Kidney epithelial cell (primary cell): Measurements from ENCODE around the gene IFI44L. TPM values are rescaled to one million over a fixed set of nuclear protein-coding genes. Genes with fewer than 3 reads are reported as not detected.

Experiments
- DNase-seq: peaks from one replicate; pipeline ENCODE4 v3.0.0-alpha.2; 2010; ENCODE audit warnings: low read depth
- H3K27me3 ChIP-seq: 2 replicates; pipeline ENCODE4 v1.6.0; 2011; ENCODE audit warnings: low read length; ENCODE audit not compliant: control insufficient read depth, insufficient read depth
- H3K36me3 ChIP-seq: 2 replicates; pipeline ENCODE4 v1.5.1; 2011; ENCODE audit warnings: low read length; ENCODE audit not compliant: control insufficient read depth, insufficient read depth
- H3K4me3 ChIP-seq: 2 replicates; pipeline ENCODE4 v1.5.1; 2011; ENCODE audit warnings: low read depth, mild to moderate bottlenecking, control low read depth, low read length
- total RNA-seq: library from RNA; depleted of rRNA; stranded (reverse); fragments of >200 nt; gene quantifications from 2 replicates; pipeline ENCODE4 v1.2.3, GENCODE V29; 2015
- TF ChIP-seq, protein P1 (sequence below): IDR thresholded peaks from 2 replicates; pipeline ENCODE4 v1.5.1; 2011; ENCODE audit warnings: mild to moderate bottlenecking, moderate library complexity, low read length, control low read depth, inconsistent platforms; ENCODE audit not compliant: insufficient read depth, poor library complexity, severe bottlenecking

Gene IFI44L
- total RNA-seq, 1 donor from 2014 or later, result 15.2 TPM

DNA sequence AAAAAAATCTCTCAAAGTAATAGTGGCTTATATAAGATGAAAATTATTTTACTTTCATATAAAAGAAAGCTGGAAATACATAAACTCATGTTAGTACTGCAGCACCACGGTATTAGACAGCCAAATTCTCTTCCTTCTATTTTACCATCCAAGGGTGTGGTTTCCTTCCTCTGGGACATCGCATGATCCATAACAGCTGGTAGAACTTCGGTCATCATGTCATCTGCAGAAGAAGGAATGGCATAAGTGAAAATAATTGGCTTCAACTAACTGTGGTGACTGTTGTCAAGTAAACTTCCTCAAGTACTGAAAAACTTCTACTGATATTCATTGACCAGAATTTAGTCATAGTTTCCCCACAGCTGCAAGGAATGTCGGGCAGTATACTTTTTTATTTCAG is 28.3 kb upstream of the IFI44L start:
- H3K36me3 ChIP-seq, result no peaks in the 10 kb centered on the region
- no peak for DNase-seq
- TF ChIP-seq, protein P1, sequence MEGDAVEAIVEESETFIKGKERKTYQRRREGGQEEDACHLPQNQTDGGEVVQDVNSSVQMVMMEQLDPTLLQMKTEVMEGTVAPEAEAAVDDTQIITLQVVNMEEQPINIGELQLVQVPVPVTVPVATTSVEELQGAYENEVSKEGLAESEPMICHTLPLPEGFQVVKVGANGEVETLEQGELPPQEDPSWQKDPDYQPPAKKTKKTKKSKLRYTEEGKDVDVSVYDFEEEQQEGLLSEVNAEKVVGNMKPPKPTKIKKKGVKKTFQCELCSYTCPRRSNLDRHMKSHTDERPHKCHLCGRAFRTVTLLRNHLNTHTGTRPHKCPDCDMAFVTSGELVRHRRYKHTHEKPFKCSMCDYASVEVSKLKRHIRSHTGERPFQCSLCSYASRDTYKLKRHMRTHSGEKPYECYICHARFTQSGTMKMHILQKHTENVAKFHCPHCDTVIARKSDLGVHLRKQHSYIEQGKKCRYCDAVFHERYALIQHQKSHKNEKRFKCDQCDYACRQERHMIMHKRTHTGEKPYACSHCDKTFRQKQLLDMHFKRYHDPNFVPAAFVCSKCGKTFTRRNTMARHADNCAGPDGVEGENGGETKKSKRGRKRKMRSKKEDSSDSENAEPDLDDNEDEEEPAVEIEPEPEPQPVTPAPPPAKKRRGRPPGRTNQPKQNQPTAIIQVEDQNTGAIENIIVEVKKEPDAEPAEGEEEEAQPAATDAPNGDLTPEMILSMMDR, result no peak
- no peaks in the 10 kb centered on the region for H3K27me3 ChIP-seq
- H3K4me3 ChIP-seq, result no peak overlapping the region

DNA sequence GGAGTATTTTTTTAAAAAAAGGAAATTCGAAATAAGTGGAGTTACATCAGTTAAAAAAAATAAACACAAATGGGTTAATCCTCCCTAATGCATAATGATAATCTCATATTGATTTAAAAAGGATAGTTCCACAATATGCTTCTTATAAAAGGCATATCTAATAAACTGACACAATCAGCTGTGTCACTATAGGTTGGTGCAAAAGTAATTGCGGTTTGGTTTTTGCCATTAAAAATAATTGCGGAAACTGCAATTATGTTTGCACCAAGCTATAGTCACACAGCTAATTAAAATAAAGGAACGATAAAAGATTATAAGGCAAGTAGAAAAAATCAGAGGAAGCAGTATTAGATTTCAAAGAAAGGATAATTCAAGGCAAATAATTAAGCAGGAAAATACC is 21.0 kb upstream of the IFI44L start:
- no peak for DNase-seq
- TF ChIP-seq, protein P1, result no peak
- Histone ChIP-seq H3K36me3 (no peaks in the 10 kb centered on the region), H3K4me3 (no peak overlapping the region), H3K27me3 (no peaks in the 10 kb centered on the region)

DNA sequence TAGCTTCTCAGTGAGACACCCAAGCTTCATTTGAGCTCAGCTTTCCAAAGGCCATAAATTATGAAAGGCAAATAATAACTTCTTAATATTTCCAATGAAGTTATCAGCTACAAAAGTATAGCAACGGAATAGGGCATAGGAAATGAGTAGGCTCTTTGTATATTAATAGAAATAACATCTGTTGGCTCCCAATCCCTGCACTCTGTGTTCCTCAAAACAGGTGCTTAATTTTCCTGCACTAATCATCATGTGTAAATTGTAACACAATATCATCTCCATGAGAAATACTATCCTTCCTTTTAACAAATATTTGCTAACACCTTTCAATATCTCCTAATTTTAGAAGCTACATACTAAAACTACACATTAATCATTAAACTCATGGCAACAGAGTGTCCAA is 19.2 kb upstream of the IFI44L start:
- TF ChIP-seq, protein P1, result no peak
- H3K36me3 ChIP-seq, result no peaks in the 10 kb centered on the region
- H3K4me3 ChIP-seq, result no peak overlapping the region
- H3K27me3 ChIP-seq, result no peaks in the 10 kb centered on the region
- no peak for DNase-seq

DNA sequence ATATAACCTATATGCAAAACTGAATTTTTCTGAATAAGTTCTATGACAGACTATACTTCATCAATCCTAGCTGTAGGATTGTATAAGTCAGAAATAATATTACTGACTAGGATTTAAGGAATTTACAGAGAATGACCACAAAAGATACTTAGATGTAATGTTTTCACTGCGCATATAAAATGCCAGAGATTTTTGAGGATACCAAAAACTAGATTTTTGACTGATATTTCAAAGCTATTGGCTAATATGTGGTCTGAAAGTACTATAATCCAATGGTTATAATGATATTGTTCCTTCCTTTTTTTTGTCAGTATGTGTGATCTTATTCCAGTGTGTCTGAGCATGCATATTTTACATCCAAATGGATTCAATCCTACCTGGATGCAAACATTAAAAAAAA is 17.0 kb upstream of the IFI44L start:
- TF ChIP-seq, protein P1, result no peak
- no peak for DNase-seq
- H3K27me3 ChIP-seq, result no peaks in the 10 kb centered on the region
- no peaks in the 10 kb centered on the region for H3K36me3 ChIP-seq
- no peak overlapping the region for H3K4me3 ChIP-seq

DNA sequence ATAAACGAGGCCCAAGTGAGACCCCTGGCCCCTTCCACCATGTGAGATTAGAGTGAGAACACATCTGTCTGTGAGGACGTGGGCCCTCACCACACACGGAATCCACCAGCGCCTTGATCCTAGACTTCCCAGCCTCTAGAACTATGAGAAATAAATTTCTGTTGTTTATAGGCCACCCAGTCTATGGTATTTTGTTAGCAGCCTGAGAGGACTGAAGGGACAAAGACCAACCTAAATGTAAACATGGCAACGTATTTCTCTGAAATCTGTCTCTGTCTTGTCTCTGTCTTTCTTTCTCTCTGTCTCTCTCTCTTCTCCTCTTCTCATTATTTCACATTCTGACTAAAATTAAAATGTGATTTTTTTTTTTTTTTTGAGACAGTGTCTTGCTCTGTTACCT is 15.6 kb upstream of the IFI44L start:
- TF ChIP-seq, protein P1, result no peak
- Histone ChIP-seq H3K36me3 (no peaks in the 10 kb centered on the region), H3K27me3 (no peaks in the 10 kb centered on the region), H3K4me3 (no peak overlapping the region)
- no peak for DNase-seq

DNA sequence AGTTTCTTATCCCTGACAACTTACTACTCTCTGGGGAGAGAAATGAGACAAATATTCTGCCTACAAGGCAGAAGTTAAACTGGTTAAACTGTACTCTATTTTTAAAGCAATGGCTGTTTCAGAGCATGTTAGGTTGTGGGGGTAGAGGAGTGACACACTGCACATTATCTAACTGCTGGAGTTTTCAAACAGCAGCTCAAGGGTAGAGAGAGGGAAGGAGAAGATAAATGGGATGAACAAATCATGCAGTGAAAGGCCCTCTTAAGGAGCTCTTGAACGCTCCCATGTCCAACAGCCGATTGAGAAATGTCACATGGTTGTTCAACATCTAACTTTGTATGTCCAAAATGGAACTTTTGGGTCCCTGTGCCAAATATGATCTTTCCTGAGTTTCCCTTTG is 14.0 kb upstream of the IFI44L start:
- TF ChIP-seq, protein P1, result no peak
- H3K36me3 ChIP-seq, result no peaks in the 10 kb centered on the region
- H3K4me3 ChIP-seq, result no peak overlapping the region
- H3K27me3 ChIP-seq, result no peaks in the 10 kb centered on the region
- no peak for DNase-seq
